HCT116 (cell line): Measurements from ENCODE around the gene THUMPD3. TPM values are rescaled to one million over a fixed set of nuclear protein-coding genes. Genes with fewer than 3 reads are reported as not detected.

Experiments
- ATAC-seq: fragments of 200-7000 bp; cut with Tn5 transposase; 2 replicates; pipeline ENCODE4 v1.9.1; 2020; ENCODE audit warnings: mild to moderate bottlenecking, moderate library complexity
- BruUV-seq: library from RNA; stranded (reverse); fragments of 400-500 nt; replicated peaks from 2 replicates; lab custom pipeline; 2021; lab: Mats Ljungman, UMichigan
- CTCF ChIA-PET: fragments of 300-600 bp; sonication (Branson Sonifier 250); formaldehyde crosslinking; loops from one replicate; lab custom pipeline; 2021; ENCODE audit warnings: antibody characterized with exemption; lab: Charles Lee
- POLR2A ChIA-PET: fragments of 300-600, 350-600 bp; sonication (Branson Sonifier 250); formaldehyde crosslinking; loops from one replicate; lab custom pipeline; 2021; ENCODE audit warnings: antibody characterized with exemption; lab: Charles Lee
- RAD21 ChIA-PET, 2 experiments: fragments of 300-600 bp; sonication (Branson Sonifier 250); formaldehyde crosslinking; loops; one replicate each; lab custom pipeline; 2023; ENCODE audit warnings: low total read pairs in 2 of 2; ENCODE audit not compliant: uncharacterized antibody in 2 of 2, unreplicated experiment in 2 of 2, low non-redundant PET in 1 of 2; lab: Charles Lee
- DNase-seq: peaks from one replicate; pipeline ENCODE4 v3.0.0-alpha.2; 2010; ENCODE audit warnings: low read depth, low spot score
- H2AFZ ChIP-seq: fragments of 200-600 bp; shearing (Covaris generic), sonication (generic); 2 replicates; pipeline ENCODE4 v1.6.1; 2017; ENCODE audit warnings: low read depth, mixed run types, mixed read lengths, antibody characterized with exemption, low read length; ENCODE audit not compliant: poor library complexity, severe bottlenecking
- H3K27ac ChIP-seq: 2 replicates; pipeline ENCODE4 v1.5.1; 2012; ENCODE audit warnings: low read depth, low read length
- H3K27me3 ChIP-seq: fragments of 200-600 bp; sonication (generic); 2 replicates; pipeline ENCODE4 v1.6.1; 2016; ENCODE audit warnings: mixed run types, low read length, mixed read lengths; ENCODE audit not compliant: insufficient read depth
- H3K36me3 ChIP-seq, 2 experiments: fragments of 200-500 bp in 1 of 2; fragments of 200-600 bp in 1 of 2; sonication (Bioruptor generic) in 1 of 2; sonication (generic) in 1 of 2; 2 replicates each; pipeline versions ENCODE4 v1.5.1 to v1.6.1; 2014 to 2016; ENCODE audit warnings: low read length in 2 of 2, inconsistent platforms in 1 of 2, mixed read lengths in 1 of 2, mixed run types in 1 of 2; ENCODE audit not compliant: insufficient read depth in 2 of 2, control insufficient read depth in 1 of 2
- H3K4me1 ChIP-seq, 2 experiments: fragments of 200-600 bp in 1 of 2; sonication (generic) in 1 of 2; 2 replicates each; pipeline versions ENCODE4 v1.5.1 to v1.6.1; 2012 to 2017; ENCODE audit warnings: low read length in 2 of 2, inconsistent platforms in 1 of 2, mild to moderate bottlenecking in 1 of 2, mixed read lengths in 1 of 2, mixed run types in 1 of 2, moderate library complexity in 1 of 2; ENCODE audit not compliant: insufficient read depth in 2 of 2, control insufficient read depth in 1 of 2
- H3K4me2 ChIP-seq: fragments of 200-600 bp; sonication (generic); 2 replicates; pipeline ENCODE4 v1.6.1; 2017; ENCODE audit warnings: mixed run types, low read length, mixed read lengths
- H3K4me3 ChIP-seq, 2 experiments: fragments of 200-600 bp in 1 of 2; sonication (generic) in 1 of 2; replicated peaks in 1 of 2; 2 replicates each; pipeline ENCODE4 v1.5.1; 2011 to 2016; ENCODE audit warnings: low read length in 2 of 2, control low read depth in 1 of 2, low read depth in 1 of 2, mild to moderate bottlenecking in 1 of 2, mixed read lengths in 1 of 2, mixed run types in 1 of 2
- H3K79me2 ChIP-seq: fragments of 200-600 bp; sonication (generic); 2 replicates; pipeline ENCODE4 v1.6.1; 2017; ENCODE audit warnings: mild to moderate bottlenecking, mixed run types, low read length, moderate library complexity, mixed read lengths; ENCODE audit not compliant: insufficient read depth
- H3K9ac ChIP-seq: fragments of 200-600 bp; sonication (generic); 2 replicates; pipeline ENCODE4 v1.6.1; 2016; ENCODE audit warnings: low read length, mixed read lengths
- H3K9me2 ChIP-seq: fragments of 200-600 bp; sonication (generic), shearing (Covaris generic); 2 replicates; pipeline ENCODE4 v1.6.1; 2017; ENCODE audit warnings: mixed run types, mild to moderate bottlenecking, moderate library complexity; ENCODE audit not compliant: insufficient read depth
- H3K9me3 ChIP-seq, 2 experiments: fragments of 200-500 bp in 1 of 2; fragments of 200-600 bp in 1 of 2; sonication (Bioruptor generic) in 1 of 2; sonication (generic) in 1 of 2; 2 replicates each; pipeline ENCODE4 v1.6.1; 2014 to 2017; ENCODE audit warnings: low read length in 2 of 2, mixed read lengths in 2 of 2, inconsistent platforms in 1 of 2, low read depth in 1 of 2, mild to moderate bottlenecking in 1 of 2, mixed run types in 1 of 2, moderate library complexity in 1 of 2; ENCODE audit not compliant: control insufficient read depth in 1 of 2, insufficient read depth in 1 of 2
- H4K20me1 ChIP-seq: fragments of 200-600 bp; sonication (generic), shearing (Covaris generic); 2 replicates; pipeline ENCODE4 v1.6.1; 2017; ENCODE audit warnings: mixed run types, mild to moderate bottlenecking, moderate library complexity; ENCODE audit not compliant: insufficient read depth
- ATF3 ChIP-seq: IDR thresholded peaks from 2 replicates; pipeline ENCODE4 v1.6.1; 2012
- CEBPB ChIP-seq: IDR thresholded peaks from 2 replicates; pipeline ENCODE4 v1.6.1; 2012; ENCODE audit warnings: low read depth
- CTCF ChIP-seq, 3 experiments: fragments of 200-600 bp in 1 of 3; sonication (generic) in 1 of 3; IDR thresholded peaks in 2 of 3; conservative IDR thresholded peaks in 1 of 3; 2 replicates each; pipeline ENCODE4 v1.5.1; 2012 to 2017; ENCODE audit warnings: low read depth in 2 of 3, low read length in 2 of 3, antibody characterized with exemption in 1 of 3, borderline replicate concordance in 1 of 3, control low read depth in 1 of 3, mild to moderate bottlenecking in 1 of 3, mixed read lengths in 1 of 3, mixed run types in 1 of 3, moderate library complexity in 1 of 3; ENCODE audit not compliant: insufficient read depth in 1 of 3
- ELF1 ChIP-seq: IDR thresholded peaks from 2 replicates; pipeline ENCODE4 v1.6.1; 2012; ENCODE audit warnings: low read depth, borderline replicate concordance
- EZH2 ChIP-seq: fragments of 200-600 bp; sonication (generic); IDR thresholded peaks from 2 replicates; pipeline ENCODE4 v1.6.1; 2017; ENCODE audit warnings: antibody characterized with exemption, mixed run types
- intact Hi-C: fragments of 100-400 bp; cut with micrococcal nuclease; formaldehyde crosslinking; loops from 2 replicates; pipeline ENCODE4 v1.10.0; 2022
- total RNA-seq: library from RNA; stranded (reverse); gene quantifications from one replicate; pipeline ENCODE4 v1.2.1, GENCODE V29; 2021; ENCODE audit not compliant: unreplicated experiment

Gene THUMPD3
- total RNA-seq, 1 experiment from 2014 or later = 79.5 TPM

GRCh38 chr3:9416139-9416780 is 53.4 kb downstream of the THUMPD3 start:
- no peak overlapping the region for H3K4me2 ChIP-seq

More at GRCh38 chr3:9416139-9416780, 53.4 kb downstream of the THUMPD3 start:
- H4K20me1 ChIP-seq = peaks cover 52% of the 10 kb centered on the region
- TF ChIP-seq ELF1 = no peak
- no peak for TF ChIP-seq CTCF (IDR thresholded peaks at IDR 0.05 in 2 of 3, conservative IDR thresholded peaks at IDR 0.05 in 1 of 3; ENCODE audit: borderline replicate concordance in 1 of 3, insufficient read depth in 1 of 3, low read depth in 2 of 3, low read length in 2 of 3)
- no peak for TF ChIP-seq EZH2
- no peak for TF ChIP-seq CEBPB
- no peak for TF ChIP-seq ATF3
- no peak overlapping the region for H3K27ac ChIP-seq
- H3K9me3 ChIP-seq = no peaks in the 10 kb centered on the region
- H3K79me2 ChIP-seq = peaks cover 100% of the 10 kb centered on the region
- ChIA-PET RAD21 (no interaction called here), CTCF (interaction anchor here (1.4 kb wide), 1 partner anchor 87 kb away, joined by 3 read pairs; no protein-coding TSS in a partner anchor), POLR2A (interaction anchor here (0.9 to 2.3 kb wide), 2 partner anchors 12 to 20 kb away, joined by 3 to 8 read pairs; no protein-coding TSS in a partner anchor)
- no peak overlapping the region for H3K4me3 ChIP-seq
- no TSS peak for BruUV-seq
- no peak overlapping the region for H3K9ac ChIP-seq
- H3K4me1 ChIP-seq = peaks cover 27% of the 10 kb centered on the region in 2 experiments
- no peaks in the 10 kb centered on the region for H3K9me2 ChIP-seq
- DNase-seq = no peak
- no peaks in the 10 kb centered on the region for H3K27me3 ChIP-seq
- no peaks in the 10 kb centered on the region; a peak in 1 of 4 replicates for H3K36me3 ChIP-seq
- no peak for ATAC-seq
- intact Hi-C loops = no loop called here
- H2AFZ ChIP-seq = no peak overlapping the region
